GM10248 (cell line): Measurements from ENCODE around the gene CYP4F22.

Source experiments
- CTCF ChIA-PET: fragments of 300-600 bp; sonication (Branson Sonifier 250); formaldehyde crosslinking; extraction: SDS; loops from one replicate; lab custom pipeline; 2021; ENCODE audit warnings: antibody characterized with exemption; lab: Yijun Ruan, JAX
- POLR2A ChIA-PET: fragments of 350-650 bp; sonication (Branson Sonifier 250); formaldehyde crosslinking; extraction: SDS; loops from one replicate; lab custom pipeline; 2020; ENCODE audit warnings: antibody characterized with exemption; lab: Yijun Ruan, JAX
- DNase-seq: peaks from one replicate; pipeline ENCODE4 v3.0.0; 2012; ENCODE audit errors: extremely low spot score
- TF ChIP-seq, protein P1 (sequence below): IDR thresholded peaks from 2 replicates; pipeline ENCODE4 v1.5.1; 2012; ENCODE audit warnings: mild to moderate bottlenecking, low read depth; ENCODE audit errors: extremely low read depth, missing control alignments, control extremely low read depth

CYP4F22 gene

DNA sequence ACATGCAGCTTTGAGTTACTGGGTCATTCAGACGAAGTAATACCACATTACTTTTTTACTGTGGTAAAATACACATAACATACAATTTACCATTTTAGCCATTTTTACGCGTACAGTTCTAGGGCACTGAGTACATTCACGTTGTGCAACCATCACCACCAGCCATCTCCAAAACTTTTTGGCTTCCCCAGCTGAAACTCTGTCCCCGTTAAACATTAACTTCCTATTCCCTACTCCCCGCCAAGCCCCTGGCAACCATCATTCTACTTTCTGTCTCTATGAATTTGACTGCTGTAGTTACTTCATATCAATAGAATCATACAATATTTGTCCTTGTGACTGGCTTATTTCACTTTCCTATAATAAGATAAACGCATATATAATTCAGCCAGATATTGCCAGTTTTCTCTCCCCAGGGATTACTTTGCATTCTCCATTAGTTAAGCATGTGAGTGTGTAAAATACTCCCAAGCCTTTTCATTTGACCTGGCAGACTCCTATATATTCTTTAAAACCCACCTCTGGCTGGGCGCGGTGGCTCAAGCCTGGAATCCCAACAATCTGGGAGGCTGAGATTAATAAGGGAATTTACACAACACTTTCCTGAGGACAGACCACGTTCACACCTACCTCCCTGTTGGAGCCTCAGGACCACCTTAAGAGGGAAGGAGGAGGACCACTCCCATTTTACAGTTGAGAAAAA is 10.0 kb upstream of the CYP4F22 start:
- TF ChIP-seq, protein P1, sequence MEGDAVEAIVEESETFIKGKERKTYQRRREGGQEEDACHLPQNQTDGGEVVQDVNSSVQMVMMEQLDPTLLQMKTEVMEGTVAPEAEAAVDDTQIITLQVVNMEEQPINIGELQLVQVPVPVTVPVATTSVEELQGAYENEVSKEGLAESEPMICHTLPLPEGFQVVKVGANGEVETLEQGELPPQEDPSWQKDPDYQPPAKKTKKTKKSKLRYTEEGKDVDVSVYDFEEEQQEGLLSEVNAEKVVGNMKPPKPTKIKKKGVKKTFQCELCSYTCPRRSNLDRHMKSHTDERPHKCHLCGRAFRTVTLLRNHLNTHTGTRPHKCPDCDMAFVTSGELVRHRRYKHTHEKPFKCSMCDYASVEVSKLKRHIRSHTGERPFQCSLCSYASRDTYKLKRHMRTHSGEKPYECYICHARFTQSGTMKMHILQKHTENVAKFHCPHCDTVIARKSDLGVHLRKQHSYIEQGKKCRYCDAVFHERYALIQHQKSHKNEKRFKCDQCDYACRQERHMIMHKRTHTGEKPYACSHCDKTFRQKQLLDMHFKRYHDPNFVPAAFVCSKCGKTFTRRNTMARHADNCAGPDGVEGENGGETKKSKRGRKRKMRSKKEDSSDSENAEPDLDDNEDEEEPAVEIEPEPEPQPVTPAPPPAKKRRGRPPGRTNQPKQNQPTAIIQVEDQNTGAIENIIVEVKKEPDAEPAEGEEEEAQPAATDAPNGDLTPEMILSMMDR: no peak
- no peak for DNase-seq
- ChIA-PET CTCF (no interaction called here), POLR2A (no interaction called here)

DNA sequence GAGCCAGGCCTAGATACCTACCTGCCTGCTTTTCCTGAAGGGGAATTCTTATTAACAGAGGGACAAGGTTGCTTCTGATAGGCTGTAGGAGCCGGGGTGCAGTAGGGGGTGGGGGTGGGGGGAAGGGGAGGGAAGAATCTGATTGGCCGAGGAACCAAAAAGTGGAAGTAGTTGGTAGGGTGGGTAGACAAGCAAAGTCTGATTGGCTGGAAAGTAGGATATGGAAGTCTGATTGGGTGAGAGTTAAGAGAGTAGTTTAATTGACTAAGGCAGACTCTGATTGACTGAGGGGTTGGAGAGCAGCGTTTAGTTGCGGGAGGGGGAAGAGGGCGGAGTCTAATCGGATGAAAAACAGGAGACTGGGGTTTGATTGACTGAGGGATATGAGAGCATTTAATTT is 9.4 kb upstream of the CYP4F22 start:
- no peak for DNase-seq
- TF ChIP-seq, protein P1: no peak
- ChIA-PET CTCF (no interaction called here), POLR2A (no interaction called here)

DNA sequence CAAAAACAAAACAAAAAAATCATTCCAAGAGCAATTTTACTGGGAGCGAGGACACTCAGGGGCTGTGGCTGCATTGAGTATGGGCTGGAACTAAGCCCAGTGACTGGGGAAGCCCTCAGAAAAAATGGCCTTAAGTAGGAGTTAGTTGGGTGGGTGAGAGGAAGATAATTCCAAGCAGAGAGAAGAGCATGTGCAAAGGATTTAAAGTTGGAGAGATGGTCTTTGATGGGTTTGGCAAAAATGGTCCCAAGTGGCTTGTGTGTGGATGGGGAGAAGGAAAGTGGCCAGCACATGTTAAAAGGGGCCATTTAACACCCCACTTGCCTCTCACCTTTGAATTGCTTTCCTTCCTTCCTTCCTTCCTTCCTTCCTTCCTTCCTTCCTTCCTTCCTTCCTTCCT is 6.7 kb upstream of the CYP4F22 start:
- CTCF ChIA-PET: no interaction called here
- DNase-seq: no peak
- TF ChIP-seq, protein P1: no peak
- POLR2A ChIA-PET: no interaction called here

DNA sequence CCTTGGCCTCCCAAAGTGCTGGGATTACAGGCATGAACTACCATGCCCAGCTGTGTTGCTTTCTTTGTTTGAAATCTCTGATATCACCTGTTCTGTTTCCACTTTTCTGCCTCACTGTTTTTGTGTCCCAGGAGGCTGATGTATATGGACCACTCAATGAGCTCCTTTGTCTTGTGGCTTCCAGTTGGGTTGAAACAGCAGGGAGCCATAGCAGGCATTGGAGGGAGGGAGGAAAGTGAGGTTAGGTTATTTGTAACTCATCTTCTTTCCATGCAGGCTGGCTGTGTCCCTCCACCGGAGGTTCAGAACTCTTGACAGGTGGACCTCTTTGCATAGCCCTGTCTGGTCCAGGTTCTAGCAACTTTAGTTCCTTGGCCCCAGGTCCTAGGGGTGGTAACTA is 6.1 kb upstream of the CYP4F22 start:
- ChIA-PET CTCF (interaction anchor here (1.0 kb wide), 1 partner anchor 16 kb away, joined by 3 read pairs; no protein-coding TSS in a partner anchor), POLR2A (no interaction called here)
- TF ChIP-seq, protein P1: no peak
- DNase-seq: no peak

DNA sequence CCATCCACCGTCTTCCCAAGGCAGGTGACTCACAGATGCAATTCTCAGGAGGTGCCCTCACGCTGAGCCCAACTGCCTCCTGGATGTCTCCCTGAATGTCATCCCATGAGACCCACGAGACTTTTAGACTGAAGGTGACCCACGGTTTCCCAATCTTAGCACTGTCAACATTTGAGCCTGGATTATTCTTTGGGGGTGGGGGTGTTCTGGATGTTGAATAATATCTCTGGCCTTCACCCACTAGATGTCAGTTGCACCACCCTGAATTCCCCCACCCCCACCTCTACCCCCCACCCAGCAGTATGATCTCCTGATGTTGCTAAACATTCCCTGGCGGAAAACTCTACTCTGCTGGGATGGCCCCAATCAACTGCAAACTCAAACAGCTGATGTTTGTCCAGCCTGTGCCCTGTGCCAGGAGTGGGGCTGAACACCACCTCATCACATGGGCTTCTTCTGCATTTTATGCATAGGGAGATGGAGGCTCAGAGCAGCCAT is 2.2 kb upstream of the CYP4F22 start:
- no peak for DNase-seq
- ChIA-PET CTCF (no interaction called here), POLR2A (no interaction called here)
- TF ChIP-seq, protein P1: no peak

DNA sequence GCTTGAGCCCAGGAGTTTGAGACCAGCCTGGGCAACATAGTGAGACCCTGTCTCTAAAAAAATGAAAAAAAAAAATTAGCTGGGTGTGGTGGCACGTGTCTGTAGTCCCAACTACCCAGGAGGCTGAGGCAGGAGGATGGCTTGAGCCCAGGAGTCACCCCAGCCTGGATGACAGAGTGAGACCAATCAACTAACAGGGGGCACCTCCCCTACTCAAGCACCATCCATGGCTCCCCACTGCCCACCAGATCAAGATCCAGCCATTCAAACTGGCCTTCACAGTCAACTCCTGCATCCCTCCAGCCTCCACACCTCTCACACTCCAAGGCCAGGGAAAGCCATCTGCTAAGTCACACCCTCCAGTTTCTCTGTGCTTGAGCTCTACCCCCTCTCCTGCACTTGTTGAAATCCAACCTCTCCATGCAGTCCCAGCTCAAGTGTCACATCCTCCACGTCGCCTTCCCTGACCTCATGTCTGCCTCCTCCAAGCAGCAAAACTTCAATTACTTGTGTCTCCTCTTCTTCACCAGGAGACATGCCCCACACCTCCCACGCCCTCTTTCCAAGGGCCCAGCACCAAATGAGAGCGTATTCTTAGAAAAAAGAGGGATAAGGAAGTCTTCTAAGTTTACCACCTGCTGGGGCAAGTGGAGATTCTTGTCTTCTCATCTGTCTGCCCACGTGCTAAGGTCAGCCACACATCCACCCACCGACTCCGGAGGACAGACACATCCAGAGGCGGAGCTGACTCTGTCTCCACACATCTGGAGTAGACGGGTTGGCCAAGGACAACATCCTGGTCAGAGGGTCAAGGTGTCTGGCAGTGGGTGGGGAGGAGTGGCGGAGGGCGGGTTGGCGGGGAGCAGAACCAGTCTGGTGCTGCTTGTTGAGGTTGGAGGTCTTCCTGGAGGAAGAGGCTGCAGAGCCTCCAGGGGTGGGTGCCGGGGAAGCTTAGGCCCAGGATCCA is 974 bp upstream of the CYP4F22 start:
- POLR2A ChIA-PET: no interaction called here
- TF ChIP-seq, protein P1: no peak
- CTCF ChIA-PET: no interaction called here
- no peak for DNase-seq
